Coronary artery (tissue), 2 donors: ENCODE measurements around the gene TRIM46.
A peak's percentile ranks its signal among the peaks of the same experiment; 100 is the strongest.

Experiments used
- DNase-seq: peaks from one replicate; pipeline ENCODE4 v3.0.0-alpha.2; 2017; ENCODE audit warnings: low spot score
- H3K27ac ChIP-seq, 2 donors: fragments of 200-600 bp; sonication (generic); one replicate each; pipeline ENCODE4 v1.5.1; 2016 to 2019
- H3K4me3 ChIP-seq: fragments of 200-600 bp; sonication (generic); 2 replicates; pipeline ENCODE4 v1.5.1; 2016; ENCODE audit warnings: mild to moderate bottlenecking, moderate library complexity
- CTCF ChIP-seq: fragments of 200-600 bp; sonication (generic); IDR thresholded peaks from one replicate; pipeline ENCODE4 v1.5.1; 2019; ENCODE audit warnings: antibody characterized with exemption

TRIM46 gene

GRCh38 chr1:155182052-155182550 lies 8.5 kb downstream of the TRIM46 start:
- no peak overlapping the region for H3K4me3 ChIP-seq
- TF ChIP-seq CTCF, result no peak
- DNase-seq, result peak; percentile 68
- no peak overlapping the region for H3K27ac ChIP-seq

GRCh38 chr1:155183775-155184221 lies 10.1 kb downstream of the TRIM46 start:
- Histone ChIP-seq H3K27ac (no peak overlapping the region), H3K4me3 (no peak overlapping the region)
- no peak for DNase-seq
- TF ChIP-seq CTCF, result no peak

- H3K27ac ChIP-seq, result no peak overlapping the region
Measured at GRCh38 chr1:155184351-155184811, 10.7 kb downstream of the TRIM46 start.

GRCh38 chr1:155184835-155185782 lies 11.5 kb downstream of the TRIM46 start:
- TF ChIP-seq CTCF, result no peak
- DNase-seq, result peak; percentile 74

More at GRCh38 chr1:155184351-155184811, 10.7 kb downstream of the TRIM46 start:
- H3K4me3 ChIP-seq, result no peak overlapping the region
- TF ChIP-seq CTCF, result no peak
- DNase-seq, result no peak

GRCh38 chr1:155185783-155186066 lies 12.1 kb downstream of the TRIM46 start:
- TF ChIP-seq CTCF, result no peak
- no peak overlapping the region for H3K4me3 ChIP-seq
- no peak for DNase-seq
- H3K27ac ChIP-seq, result no peak overlapping the region

More at GRCh38 chr1:155184835-155185782, 11.5 kb downstream of the TRIM46 start:
- Histone ChIP-seq H3K4me3 (no peak overlapping the region), H3K27ac (peak overlapping the region in 1 of 2 donors; percentile 16)

GRCh38 chr1:155186067-155186793 lies 12.6 kb downstream of the TRIM46 start:
- no peak for TF ChIP-seq CTCF
- DNase-seq, result peak; percentile 56
- H3K4me3 ChIP-seq, result no peak overlapping the region
- H3K27ac ChIP-seq, result no peak overlapping the region
